ENCODE data around the gene BAIAP2L2. TPM values are rescaled to one million over a fixed set of nuclear protein-coding genes. Genes with fewer than 3 reads are reported as not detected.

The BAIAP2L2 gene
- polyA plus RNA-seq, 3 donors = 0.38 to 2.5 (median 1.2) TPM

- no peak overlapping the region for H3K27ac ChIP-seq (ENCODE audit: low read depth, low read length)
- WGBS, 3 donors = 90 to 91% (median 90%) methylated on average over 46 to 47 of the region's 47 CpGs
These were observed 36.0 kb downstream of the BAIAP2L2 start for GRCh38 chr22:38074181-38075104.

GRCh38 chr22:38073150-38074130 is 37.0 kb downstream of the BAIAP2L2 start:
- H3K27ac ChIP-seq (ENCODE audit: low read depth, low read length) = no peak overlapping the region
- WGBS, 3 donors = 94 to 96% (median 94%) methylated on average over 28 of the region's 28 CpGs

- WGBS, 3 donors = 94 to 95% (median 95%) methylated on average over 25 of the region's 25 CpGs
- no peak overlapping the region for H3K27ac ChIP-seq (ENCODE audit: low read depth, low read length)
These were observed 37.9 kb downstream of the BAIAP2L2 start for GRCh38 chr22:38072322-38073149.

- H3K27ac ChIP-seq (ENCODE audit: low read depth, low read length) = no peak overlapping the region
- 86 to 94% (median 91%) methylated on average over 21 to 22 of the region's 22 CpGs for WGBS, 3 donors
These were observed 38.8 kb downstream of the BAIAP2L2 start for GRCh38 chr22:38071421-38072321.

GRCh38 chr22:38070250-38070921 is 40.1 kb downstream of the BAIAP2L2 start:
- H3K27ac ChIP-seq (ENCODE audit: low read depth, low read length) = no peak overlapping the region
- 88 to 90% (median 89%) methylated on average over 11 of the region's 11 CpGs for WGBS, 3 donors

GRCh38 chr22:38069372-38070249 is 40.9 kb downstream of the BAIAP2L2 start:
- 68 to 77% (median 74%) methylated on average over 21 of the region's 21 CpGs for WGBS, 3 donors
- H3K27ac ChIP-seq (ENCODE audit: low read depth, low read length) = no peak overlapping the region

GRCh38 chr22:38068641-38069371 is 41.7 kb downstream of the BAIAP2L2 start:
- H3K27ac ChIP-seq (ENCODE audit: low read depth, low read length) = no peak overlapping the region
- 90 to 94% (median 90%) methylated on average over 12 to 13 of the region's 13 CpGs for WGBS, 3 donors

- no peak overlapping the region for H3K27ac ChIP-seq (ENCODE audit: low read depth, low read length)
- 88 to 92% (median 88%) methylated on average over 13 of the region's 13 CpGs for WGBS, 3 donors
These were observed 42.6 kb downstream of the BAIAP2L2 start for GRCh38 chr22:38067761-38068360.

GRCh38 chr22:38067028-38067415 is 43.5 kb downstream of the BAIAP2L2 start:
- H3K27ac ChIP-seq (ENCODE audit: low read depth, low read length) = no peak overlapping the region
- 58 to 92% (median 61%) methylated on average over 8 of the region's 8 CpGs for WGBS, 3 donors

- WGBS, 3 donors = 68 to 81% (median 75%) methylated on average over 13 of the region's 13 CpGs
- no peak overlapping the region for H3K27ac ChIP-seq (ENCODE audit: low read depth, low read length)
These were observed 44.0 kb downstream of the BAIAP2L2 start for GRCh38 chr22:38066381-38067027.

GRCh38 chr22:38065539-38065938 is 44.9 kb downstream of the BAIAP2L2 start:
- WGBS, 3 donors = 95 to 98% (median 96%) methylated on average over 8 of the region's 8 CpGs
- no peak overlapping the region for H3K27ac ChIP-seq (ENCODE audit: low read depth, low read length)

GRCh38 chr22:38062791-38063190 is 47.7 kb downstream of the BAIAP2L2 start:
- H3K27ac ChIP-seq (ENCODE audit: low read depth, low read length) = peak overlapping the region; percentile 87
- WGBS, 3 donors = 63 to 81% (median 75%) methylated on average over 6 of the region's 6 CpGs

GRCh38 chr22:38056969-38057891 is 53.3 kb downstream of the BAIAP2L2 start, which contains the start of gene PICK1:
Gene PICK1, plus strand, starts transcription at chr22:38057404. Its CDS starts 406 bp downstream, at chr22:38057810.
- H3K27ac ChIP-seq (ENCODE audit: low read depth, low read length) = no peak within 1 kb of the TSS
- WGBS, 3 donors = 0 to 3% (median 2%) methylated on average over 44 to 47 of the region's 47 CpGs

All from adipose tissue (tissue), 3 donors.